Measurements from ENCODE around the gene PHC2.

The PHC2 gene

GRCh38 chr1:33358114-33358794, 72.6 kb downstream of the PHC2 start:
- in situ Hi-C loops (cut with MboI; ENCODE audit: low sequenced_read_pairs): no loop called here

- in situ Hi-C loops (cut with MboI; ENCODE audit: low sequenced_read_pairs): no loop called here
These were observed 73.8 kb downstream of the PHC2 start for GRCh38 chr1:33357099-33357498.

- in situ Hi-C loops (cut with MboI; ENCODE audit: low sequenced_read_pairs): no loop called here
These were observed 76.1 kb downstream of the PHC2 start for GRCh38 chr1:33354707-33355316.

GRCh38 chr1:33353531-33353930, 77.4 kb downstream of the PHC2 start:
- in situ Hi-C loops (cut with MboI; ENCODE audit: low sequenced_read_pairs): no loop called here

GRCh38 chr1:33351281-33351660, 79.6 kb downstream of the PHC2 start:
- in situ Hi-C loops (cut with MboI; ENCODE audit: low sequenced_read_pairs): no loop called here

- in situ Hi-C loops (cut with MboI; ENCODE audit: low sequenced_read_pairs): no loop called here
These were observed 80.1 kb downstream of the PHC2 start for GRCh38 chr1:33350611-33351280.

GRCh38 chr1:33349778-33350610, 80.9 kb downstream of the PHC2 start:
- in situ Hi-C loops (cut with MboI; ENCODE audit: low sequenced_read_pairs): no loop called here

- in situ Hi-C loops (cut with MboI; ENCODE audit: low sequenced_read_pairs): no loop called here
These were observed 81.7 kb downstream of the PHC2 start for GRCh38 chr1:33349081-33349759.

GRCh38 chr1:33348676-33349080, 82.2 kb downstream of the PHC2 start:
- in situ Hi-C loops (cut with MboI; ENCODE audit: low sequenced_read_pairs): no loop called here

- in situ Hi-C loops (cut with MboI; ENCODE audit: low sequenced_read_pairs): no loop called here
These were observed 82.7 kb downstream of the PHC2 start for GRCh38 chr1:33348194-33348593.

GRCh38 chr1:33347650-33347992, 83.3 kb downstream of the PHC2 start:
- in situ Hi-C loops (cut with MboI; ENCODE audit: low sequenced_read_pairs): no loop called here

GRCh38 chr1:33346927-33347649, 83.8 kb downstream of the PHC2 start:
- in situ Hi-C loops (cut with MboI; ENCODE audit: low sequenced_read_pairs): no loop called here

- in situ Hi-C loops (cut with MboI; ENCODE audit: low sequenced_read_pairs): no loop called here
These were observed 84.4 kb downstream of the PHC2 start for GRCh38 chr1:33346533-33346926.

GRCh38 chr1:33344896-33345560, 85.9 kb downstream of the PHC2 start:
- in situ Hi-C loops (cut with MboI; ENCODE audit: low sequenced_read_pairs): no loop called here

GRCh38 chr1:33343539-33343938, 87.4 kb downstream of the PHC2 start:
- in situ Hi-C loops (cut with MboI; ENCODE audit: low sequenced_read_pairs): no loop called here

GRCh38 chr1:33342041-33342723, 88.7 kb downstream of the PHC2 start:
- in situ Hi-C loops (cut with MboI; ENCODE audit: low sequenced_read_pairs): no loop called here

- in situ Hi-C loops (cut with MboI; ENCODE audit: low sequenced_read_pairs): no loop called here
These were observed 89.7 kb downstream of the PHC2 start for GRCh38 chr1:33341190-33341589.

GRCh38 chr1:33339413-33339812, 91.5 kb downstream of the PHC2 start:
- in situ Hi-C loops (cut with MboI; ENCODE audit: low sequenced_read_pairs): no loop called here

All from HL-60/S4 treated with phorbol 12-myristate 13-acetate at 8.2 ng/mL for 4 days and 3 days (cell line).